Omental fat pad (tissue), 4 donors: ENCODE data around the gene TMOD3. TPM values are rescaled to one million over a fixed set of nuclear protein-coding genes. Genes with fewer than 3 reads are reported as not detected.

ENCODE experiments used
- ATAC-seq: fragments of 150-250 bp; one replicate; pipeline ENCODE4 v1.9.1; 2016; ENCODE audit warnings: mild to moderate bottlenecking, moderate library complexity; ENCODE audit not compliant: low FRiP score
- DNase-seq: peaks from one replicate; pipeline ENCODE4 v3.0.0-alpha.2; 2019; ENCODE audit warnings: low spot score
- total RNA-seq, 4 donors: library from RNA; depleted of rRNA; stranded (reverse); fragments of >200 nt; gene quantifications; one replicate each; pipeline ENCODE4 v1.1.0, GENCODE V29; 2016
- TF ChIP-seq, protein P1 (sequence below), 3 donors: fragments of 450-650 bp; IDR thresholded peaks; one replicate each; pipeline ENCODE4 v1.5.1; 2016 to 2017; ENCODE audit warnings: antibody characterized with exemption in 3 of 3, mild to moderate bottlenecking in 3 of 3, moderate library complexity in 2 of 3

TMOD3 gene
- total RNA-seq, 4 donors from 2014 or later = 25.7 to 47.0 (median 37.3) TPM

GRCh38 chr15:51803965-51804364, 25.5 kb upstream of the TMOD3 start:
- ATAC-seq = no peak

DNA sequence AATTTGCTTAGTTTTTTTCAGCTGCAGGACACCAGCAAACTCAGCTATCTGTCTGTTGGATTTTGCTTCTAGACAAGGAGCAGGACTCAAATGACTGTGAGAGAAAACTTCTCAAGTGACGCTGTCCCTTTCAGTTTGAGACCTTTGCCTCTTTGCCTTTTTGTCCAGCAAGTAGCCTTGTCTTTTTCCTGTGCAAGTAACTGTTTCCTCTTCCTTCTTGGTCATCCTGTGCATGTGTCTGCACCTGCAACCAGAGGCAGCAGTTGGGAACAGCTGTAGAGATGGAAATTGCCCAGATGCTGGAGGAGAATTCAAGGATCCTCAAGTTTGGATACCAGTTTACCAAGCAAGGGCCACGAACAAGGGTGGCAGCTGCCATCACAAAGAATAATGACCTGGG, 23.3 kb upstream of the TMOD3 start:
- no peak for DNase-seq
- ATAC-seq = no peak
- TF ChIP-seq, protein P1, sequence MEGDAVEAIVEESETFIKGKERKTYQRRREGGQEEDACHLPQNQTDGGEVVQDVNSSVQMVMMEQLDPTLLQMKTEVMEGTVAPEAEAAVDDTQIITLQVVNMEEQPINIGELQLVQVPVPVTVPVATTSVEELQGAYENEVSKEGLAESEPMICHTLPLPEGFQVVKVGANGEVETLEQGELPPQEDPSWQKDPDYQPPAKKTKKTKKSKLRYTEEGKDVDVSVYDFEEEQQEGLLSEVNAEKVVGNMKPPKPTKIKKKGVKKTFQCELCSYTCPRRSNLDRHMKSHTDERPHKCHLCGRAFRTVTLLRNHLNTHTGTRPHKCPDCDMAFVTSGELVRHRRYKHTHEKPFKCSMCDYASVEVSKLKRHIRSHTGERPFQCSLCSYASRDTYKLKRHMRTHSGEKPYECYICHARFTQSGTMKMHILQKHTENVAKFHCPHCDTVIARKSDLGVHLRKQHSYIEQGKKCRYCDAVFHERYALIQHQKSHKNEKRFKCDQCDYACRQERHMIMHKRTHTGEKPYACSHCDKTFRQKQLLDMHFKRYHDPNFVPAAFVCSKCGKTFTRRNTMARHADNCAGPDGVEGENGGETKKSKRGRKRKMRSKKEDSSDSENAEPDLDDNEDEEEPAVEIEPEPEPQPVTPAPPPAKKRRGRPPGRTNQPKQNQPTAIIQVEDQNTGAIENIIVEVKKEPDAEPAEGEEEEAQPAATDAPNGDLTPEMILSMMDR (IDR thresholded peaks at IDR 0.05) = no peak

More at GRCh38 chr15:51803965-51804364, 25.5 kb upstream of the TMOD3 start:
- no peak for DNase-seq
- TF ChIP-seq, protein P1 (IDR thresholded peaks at IDR 0.05) = no peak

DNA sequence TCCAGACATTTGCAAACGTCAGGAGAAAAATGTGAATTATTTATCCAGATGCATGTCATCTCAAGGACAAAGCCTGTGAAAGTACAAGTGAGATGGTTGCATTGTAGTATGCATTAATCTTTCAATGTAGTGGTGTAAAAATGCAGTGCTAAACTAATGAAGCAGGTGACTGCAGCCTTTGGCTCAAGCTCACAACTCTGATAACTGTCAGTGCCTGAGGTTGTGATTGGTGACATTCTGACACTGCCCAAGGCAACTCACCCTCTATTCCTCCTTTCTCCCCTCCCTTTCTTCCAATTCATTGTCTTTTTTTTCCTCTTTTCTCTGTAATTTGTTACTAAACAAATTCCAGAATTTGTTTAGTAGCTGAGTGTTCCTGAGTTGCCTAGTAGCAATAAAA, 20.0 kb upstream of the TMOD3 start:
- ATAC-seq (no peak), DNase-seq (no peak)
- TF ChIP-seq, protein P1 (IDR thresholded peaks at IDR 0.05) = no peak

DNA sequence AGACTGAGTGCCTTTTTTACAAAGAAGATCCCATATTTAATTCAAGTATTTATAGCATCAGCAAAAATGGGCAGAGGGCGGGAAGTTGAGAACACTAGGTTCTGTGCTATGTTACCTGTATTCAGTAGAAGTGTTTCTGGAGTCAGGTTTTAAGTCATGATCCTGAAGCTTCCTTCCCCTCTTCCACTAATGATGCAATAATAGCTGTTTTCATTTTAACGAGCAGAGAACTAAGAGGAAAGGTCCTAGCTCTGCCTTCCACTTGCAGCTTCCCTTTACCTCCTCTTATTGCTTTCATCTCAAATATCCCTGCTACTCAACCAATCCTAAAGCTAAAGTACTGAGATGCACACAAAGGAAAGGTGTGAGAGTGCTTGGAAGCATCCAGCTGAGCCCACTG, 16.9 kb upstream of the TMOD3 start:
- TF ChIP-seq, protein P1 (IDR thresholded peaks at IDR 0.05) = no peak
- DNase-seq (no peak), ATAC-seq (no peak)

DNA sequence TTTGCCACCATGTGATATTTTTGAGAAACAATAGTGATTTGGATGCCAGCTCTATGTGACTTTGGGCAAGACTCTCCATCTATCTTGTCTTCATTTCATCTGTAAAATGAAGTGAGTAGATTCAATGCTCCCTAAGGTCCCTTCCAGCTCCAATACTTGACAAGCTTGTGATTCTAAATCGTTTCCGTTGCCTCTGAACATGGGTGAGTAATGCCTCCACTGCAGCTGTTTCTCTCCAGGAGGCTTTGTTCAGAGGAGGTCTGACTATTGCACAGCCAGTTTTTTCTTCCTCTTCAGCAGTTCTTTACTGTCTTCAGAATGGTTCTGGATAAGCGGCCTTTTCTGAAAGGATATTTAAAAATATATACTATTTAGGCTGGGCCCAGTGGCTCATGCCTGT, 14.8 kb upstream of the TMOD3 start:
- DNase-seq (no peak), ATAC-seq (no peak)
- TF ChIP-seq, protein P1 (IDR thresholded peaks at IDR 0.05) = no peak

DNA sequence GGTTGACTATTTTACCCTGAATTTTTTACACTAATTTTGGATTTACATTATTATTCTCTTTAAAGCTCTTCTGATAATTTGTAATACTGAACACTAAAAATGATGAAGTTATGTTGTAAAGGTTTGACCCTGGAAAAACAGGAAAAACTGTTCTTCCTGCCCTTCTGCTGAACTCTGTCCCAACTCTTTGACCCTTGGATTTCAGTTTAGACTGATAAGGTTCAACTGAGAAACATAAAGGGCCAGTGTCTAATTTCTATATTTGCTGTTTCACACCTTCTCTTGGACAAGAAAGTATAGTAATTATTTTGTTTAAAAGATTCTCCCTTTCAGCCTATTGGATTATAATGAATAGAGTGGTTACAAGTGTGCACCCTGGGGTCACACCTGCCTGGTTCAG, 12.8 kb upstream of the TMOD3 start:
- TF ChIP-seq, protein P1 (IDR thresholded peaks at IDR 0.05) = no peak
- DNase-seq = no peak
- ATAC-seq = no peak

DNA sequence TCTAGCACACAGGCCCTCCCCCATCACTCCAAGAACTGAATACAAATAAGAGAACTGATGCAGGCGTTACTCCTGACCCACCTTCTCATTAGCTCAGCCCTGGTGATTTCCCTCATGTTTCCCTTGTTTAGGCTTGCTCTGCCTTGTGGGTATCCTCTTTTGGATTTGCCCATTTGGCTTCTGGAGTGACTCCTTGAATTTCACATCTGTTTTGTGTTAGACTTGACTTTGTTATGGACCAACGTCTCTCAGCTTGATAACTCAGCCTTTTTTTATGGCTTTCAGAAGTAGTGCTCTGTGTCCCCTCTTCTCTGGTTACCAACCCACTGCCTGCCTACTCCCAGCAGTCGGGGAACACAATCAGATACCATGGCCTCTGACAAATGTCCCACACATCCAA, 11.3 kb upstream of the TMOD3 start:
- TF ChIP-seq, protein P1 (IDR thresholded peaks at IDR 0.05) = no peak

More for the DNA sequence above, 11.3 kb upstream of the TMOD3 start:
- DNase-seq = no peak
- no peak for ATAC-seq
